ENCODE results near the gene TSSK2. TPM values are rescaled to one million over a fixed set of nuclear protein-coding genes. Genes with fewer than 3 reads are reported as not detected.

The TSSK2 gene
- total RNA-seq, 1 experiment from 2014 or later, result not detected

GRCh38 chr22:19134176-19134831 is 3.2 kb downstream of the TSSK2 start:
- in situ Hi-C loops (cut with HindIII; ENCODE audit: low pct_unique_long_range_greater_than_20kb, low sequenced_read_pairs), result no loop called here
- no peak for DNase-seq (ENCODE audit: low read depth)

GRCh38 chr22:19134874-19135273 is 3.8 kb downstream of the TSSK2 start:
- in situ Hi-C loops (cut with HindIII; ENCODE audit: low pct_unique_long_range_greater_than_20kb, low sequenced_read_pairs), result no loop called here

GRCh38 chr22:19136915-19137314 is 5.8 kb downstream of the TSSK2 start:
- in situ Hi-C loops (cut with HindIII; ENCODE audit: low pct_unique_long_range_greater_than_20kb, low sequenced_read_pairs), result no loop called here
- DNase-seq (ENCODE audit: low read depth), result no peak

More at GRCh38 chr22:19134874-19135273, 3.8 kb downstream of the TSSK2 start:
- no peak for DNase-seq (ENCODE audit: low read depth)

GRCh38 chr22:19137384-19138216 is 6.5 kb downstream of the TSSK2 start:
- DNase-seq (ENCODE audit: low read depth), result no peak
- in situ Hi-C loops (cut with HindIII; ENCODE audit: low pct_unique_long_range_greater_than_20kb, low sequenced_read_pairs), result no loop called here

- no peak for DNase-seq (ENCODE audit: low read depth)
- in situ Hi-C loops (cut with HindIII; ENCODE audit: low pct_unique_long_range_greater_than_20kb, low sequenced_read_pairs), result no loop called here
Measured at GRCh38 chr22:19138217-19139000, 7.3 kb downstream of the TSSK2 start.

- in situ Hi-C loops (cut with HindIII; ENCODE audit: low pct_unique_long_range_greater_than_20kb, low sequenced_read_pairs), result no loop called here
- no peak for DNase-seq (ENCODE audit: low read depth)
Measured at GRCh38 chr22:19139001-19139356, 7.9 kb downstream of the TSSK2 start.

GRCh38 chr22:19139974-19140373 is 8.9 kb downstream of the TSSK2 start:
- in situ Hi-C loops (cut with HindIII; ENCODE audit: low pct_unique_long_range_greater_than_20kb, low sequenced_read_pairs), result no loop called here
- no peak for DNase-seq (ENCODE audit: low read depth)

- DNase-seq (ENCODE audit: low read depth), result no peak
- in situ Hi-C loops (cut with HindIII; ENCODE audit: low pct_unique_long_range_greater_than_20kb, low sequenced_read_pairs), result no loop called here
Measured at GRCh38 chr22:19142394-19142793, 11.3 kb downstream of the TSSK2 start.

- DNase-seq (ENCODE audit: low read depth), result no peak
- in situ Hi-C loops (cut with HindIII; ENCODE audit: low pct_unique_long_range_greater_than_20kb, low sequenced_read_pairs), result no loop called here
Measured at GRCh38 chr22:19143212-19143611, 12.1 kb downstream of the TSSK2 start.

GRCh38 chr22:19143967-19144400 is 12.9 kb downstream of the TSSK2 start:
- in situ Hi-C loops (cut with HindIII; ENCODE audit: low pct_unique_long_range_greater_than_20kb, low sequenced_read_pairs), result no loop called here
- DNase-seq (ENCODE audit: low read depth), result peak; percentile 6

- in situ Hi-C loops (cut with HindIII; ENCODE audit: low pct_unique_long_range_greater_than_20kb, low sequenced_read_pairs), result no loop called here
Measured at GRCh38 chr22:19146215-19146968, 15.3 kb downstream of the TSSK2 start.

GRCh38 chr22:19147195-19147780 is 16.2 kb downstream of the TSSK2 start:
- in situ Hi-C loops (cut with HindIII; ENCODE audit: low pct_unique_long_range_greater_than_20kb, low sequenced_read_pairs), result no loop called here
- DNase-seq (ENCODE audit: low read depth), result no peak

More at GRCh38 chr22:19146215-19146968, 15.3 kb downstream of the TSSK2 start:
- no peak for DNase-seq (ENCODE audit: low read depth)

- no peak for DNase-seq (ENCODE audit: low read depth)
- in situ Hi-C loops (cut with HindIII; ENCODE audit: low pct_unique_long_range_greater_than_20kb, low sequenced_read_pairs), result no loop called here
Measured at GRCh38 chr22:19148417-19149046, 17.4 kb downstream of the TSSK2 start.

GRCh38 chr22:19149047-19149883 is 18.2 kb downstream of the TSSK2 start:
- no peak for DNase-seq (ENCODE audit: low read depth)
- in situ Hi-C loops (cut with HindIII; ENCODE audit: low pct_unique_long_range_greater_than_20kb, low sequenced_read_pairs), result no loop called here

- no peak for DNase-seq (ENCODE audit: low read depth)
- in situ Hi-C loops (cut with HindIII; ENCODE audit: low pct_unique_long_range_greater_than_20kb, low sequenced_read_pairs), result no loop called here
Measured at GRCh38 chr22:19149991-19150390, 18.9 kb downstream of the TSSK2 start, which contains the start of gene GSC2. Gene GSC2, minus strand, starts transcription at chr22:19150292. Its CDS starts 9 bp downstream, at chr22:19150283.

- in situ Hi-C loops (cut with HindIII; ENCODE audit: low pct_unique_long_range_greater_than_20kb, low sequenced_read_pairs), result no loop called here
- DNase-seq (ENCODE audit: low read depth), result no peak
Measured at GRCh38 chr22:19150482-19151328, 19.6 kb downstream of the TSSK2 start.

Data from Caki2 (cell line).